ENCODE data around the gene BBS1. TPM values are rescaled to one million over a fixed set of nuclear protein-coding genes. Genes with fewer than 3 reads are reported as not detected.
A peak's percentile ranks its signal among the peaks of the same experiment; 100 is the strongest.

The BBS1 gene
- polyA plus RNA-seq, 3 donors = 1.3 to 8.5 (median 3.5) TPM

- peaks cover 0 to 3% (median 2%) of the 10 kb centered on the region in 3 donors for H3K27me3 Mint-ChIP-seq (ENCODE audit: low read depth in 3 of 3)
- Histone ChIP-seq H3K36me3 (replicated peaks in 1 of 2; ENCODE audit: control insufficient read depth in 1 of 2, insufficient read depth in 2 of 2, low read length in 2 of 2) (peaks cover 9 to 43% of the 10 kb centered on the region in 2 donors), H3K9ac (ENCODE audit: insufficient read depth, low read length, poor library complexity, severe bottlenecking) (no peak overlapping the region), H2AFZ (ENCODE audit: insufficient read depth, low read depth, low read length, poor library complexity, severe bottlenecking) (no peak overlapping the region), H3K4me1 (ENCODE audit: control insufficient read depth in 1 of 2, insufficient read depth in 2 of 2, low read length in 2 of 2) (peaks cover 19 to 27% of the 10 kb centered on the region in 2 donors), H3K9me3 (replicated peaks in 1 of 2; ENCODE audit: control insufficient read depth in 1 of 2, insufficient read depth in 1 of 2, low read length in 2 of 2) (no peaks in the 10 kb centered on the region), H3K4me2 (replicated peaks; ENCODE audit: extremely low read depth, low read length, poor library complexity, severe bottlenecking) (no peak overlapping the region), H4K20me1 (ENCODE audit: insufficient read depth, low read length) (peaks cover 22% of the 10 kb centered on the region), H3K27ac (ENCODE audit: low read depth in 1 of 2, low read length in 2 of 2) (no peak overlapping the region), H3K4me3 (replicated peaks in 1 of 3; ENCODE audit: low read depth in 2 of 3, low read length in 3 of 3) (no peak overlapping the region), H3K27me3 (ENCODE audit: control insufficient read depth in 2 of 2, insufficient read depth in 2 of 2, low read length in 2 of 2) (no peaks in the 10 kb centered on the region), H3K79me2 (ENCODE audit: insufficient read depth, low read length) (no peaks in the 10 kb centered on the region)
- H3K36me3 Mint-ChIP-seq = peaks cover 37 to 50% of the 10 kb centered on the region in 2 donors
- intact Hi-C loops (cut with micrococcal nuclease) = no loop called here
- no peak overlapping the region for H3K4me3 Mint-ChIP-seq
- DNase-seq = no peak
- peaks cover 29% of the 10 kb centered on the region for H3K4me1 Mint-ChIP-seq
- H3K27ac Mint-ChIP-seq = no peak overlapping the region
- no CpG with 5 or more reads among the region's 1 CpG for WGBS (ENCODE audit: insufficient coverage)
- no peaks in the 10 kb centered on the region for H3K9me3 Mint-ChIP-seq
- no peak for TF ChIP-seq CTCF (IDR thresholded peaks at IDR 0.05)
Observed at GRCh38 chr11:66469441-66469840, 41.0 kb upstream of the BBS1 start.

DNA sequence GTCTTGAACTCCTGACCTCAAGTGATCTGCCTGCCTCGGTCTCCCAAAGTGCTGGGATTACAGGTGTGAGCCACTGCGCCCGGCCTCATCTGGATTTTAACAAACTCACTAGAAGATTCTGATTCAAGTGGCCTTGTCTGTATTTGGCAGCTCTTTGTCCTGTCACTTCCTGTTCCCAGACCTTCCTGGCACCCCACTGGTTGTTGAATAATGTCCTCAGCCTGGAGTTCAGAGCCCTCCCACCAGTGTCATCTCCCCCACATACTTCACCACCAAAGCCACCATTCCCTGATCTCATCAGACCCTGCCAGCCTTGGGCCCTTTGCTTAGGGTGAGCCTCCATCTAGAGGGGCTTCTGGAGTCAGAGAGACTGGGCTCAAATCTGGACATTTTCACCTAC is 40.4 kb upstream of the BBS1 start:
- peaks cover 22% of the 10 kb centered on the region for H4K20me1 ChIP-seq (ENCODE audit: insufficient read depth, low read length)
- DNase-seq = no peak
- H3K36me3 ChIP-seq (replicated peaks in 1 of 2; ENCODE audit: control insufficient read depth in 1 of 2, insufficient read depth in 2 of 2, low read length in 2 of 2) = peaks cover 9 to 46% of the 10 kb centered on the region in 2 donors
- H3K4me1 Mint-ChIP-seq = peaks cover 29% of the 10 kb centered on the region
- 96% methylated on average over 3 of the region's 3 CpGs for WGBS (ENCODE audit: insufficient coverage)
- TF ChIP-seq CTCF (IDR thresholded peaks at IDR 0.05) = no peak
- no peaks in the 10 kb centered on the region for H3K9me3 ChIP-seq (replicated peaks in 1 of 2; ENCODE audit: control insufficient read depth in 1 of 2, insufficient read depth in 1 of 2, low read length in 2 of 2)
- H3K27ac ChIP-seq (ENCODE audit: low read depth in 1 of 2, low read length in 2 of 2) = no peak overlapping the region
- intact Hi-C loops (cut with micrococcal nuclease) = no loop called here
- H3K27me3 ChIP-seq (ENCODE audit: control insufficient read depth in 2 of 2, insufficient read depth in 2 of 2, low read length in 2 of 2) = no peaks in the 10 kb centered on the region
- no peaks in the 10 kb centered on the region for H3K9me3 Mint-ChIP-seq
- H3K36me3 Mint-ChIP-seq = peaks cover 38 to 54% of the 10 kb centered on the region in 2 donors
- H3K27ac Mint-ChIP-seq = peak overlapping the region in 2 of 7 donors; percentile 59 to 88
- H3K9ac ChIP-seq (ENCODE audit: insufficient read depth, low read length, poor library complexity, severe bottlenecking) = no peak overlapping the region
- no peak overlapping the region for H3K4me3 Mint-ChIP-seq
- H3K79me2 ChIP-seq (ENCODE audit: insufficient read depth, low read length) = no peaks in the 10 kb centered on the region
- H3K27me3 Mint-ChIP-seq (ENCODE audit: low read depth in 3 of 3) = peaks cover 1 to 3% (median 2%) of the 10 kb centered on the region in 3 donors
- H2AFZ ChIP-seq (ENCODE audit: insufficient read depth, low read depth, low read length, poor library complexity, severe bottlenecking) = no peak overlapping the region
- H3K4me3 ChIP-seq (replicated peaks in 1 of 3; ENCODE audit: low read depth in 2 of 3, low read length in 3 of 3) = no peak overlapping the region
- H3K4me1 ChIP-seq (ENCODE audit: control insufficient read depth in 1 of 2, insufficient read depth in 2 of 2, low read length in 2 of 2) = peaks cover 19 to 27% of the 10 kb centered on the region in 2 donors
- H3K4me2 ChIP-seq (replicated peaks; ENCODE audit: extremely low read depth, low read length, poor library complexity, severe bottlenecking) = no peak overlapping the region
